HG02840 (cell line): ENCODE data around the gene SLC7A6.

Experiments used
- ATAC-seq: cut with Tn5 transposase; IDR thresholded peaks from one replicate; pipeline ENCODE4 v1.9.1; 2021; ENCODE audit warnings: mild to moderate bottlenecking, moderate library complexity, moderate number of reproducible peaks; ENCODE audit not compliant: unreplicated experiment, low FRiP score

The SLC7A6 gene

GRCh38 chr16:68338326-68339119, 74.2 kb downstream of the SLC7A6 start:
- no peak for ATAC-seq

- no peak for ATAC-seq
Observed at GRCh38 chr16:68339214-68339613, 74.9 kb downstream of the SLC7A6 start.

- ATAC-seq = no peak
Observed at GRCh38 chr16:68342620-68343019, 78.3 kb downstream of the SLC7A6 start.

DNA sequence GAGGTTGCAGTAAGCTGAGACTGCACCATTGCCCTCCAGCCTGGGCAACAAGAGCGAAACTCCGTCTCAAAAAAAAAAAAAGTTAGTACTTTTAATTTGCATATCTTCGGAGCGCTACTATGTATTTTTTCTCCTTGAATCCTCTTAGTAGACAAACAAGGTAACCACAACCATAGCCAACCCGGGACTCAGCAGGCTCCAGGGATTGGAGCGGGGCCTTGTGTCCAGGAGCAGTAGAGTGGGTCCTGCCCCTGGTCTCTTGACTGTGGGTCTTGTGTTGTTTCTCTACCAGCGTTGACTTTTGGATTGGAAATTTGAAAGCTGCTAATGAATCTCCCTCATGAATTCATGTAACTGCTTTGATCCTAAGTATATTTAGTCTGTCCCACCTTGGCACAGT, 78.8 kb downstream of the SLC7A6 start:
- ATAC-seq = no peak

DNA sequence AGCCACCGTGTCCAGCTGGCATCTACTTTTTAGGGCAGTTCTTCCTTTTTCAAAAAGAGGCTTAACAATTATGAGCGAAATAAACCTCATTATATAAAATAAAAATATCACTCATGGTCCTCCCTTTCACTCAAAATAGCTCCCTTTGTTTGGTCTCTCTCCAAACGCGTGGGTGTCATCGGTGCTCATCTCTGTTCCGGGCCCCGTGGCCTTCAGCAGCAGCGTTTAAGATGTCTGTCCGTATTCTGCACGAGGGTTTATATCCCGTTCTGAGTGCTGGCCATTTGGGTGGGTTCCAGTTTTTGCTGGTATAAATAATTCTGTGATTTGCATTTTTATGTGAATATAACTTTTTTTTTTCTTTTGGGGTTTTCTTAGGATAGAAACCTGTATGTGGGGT, 79.9 kb downstream of the SLC7A6 start:
- ATAC-seq = no peak

DNA sequence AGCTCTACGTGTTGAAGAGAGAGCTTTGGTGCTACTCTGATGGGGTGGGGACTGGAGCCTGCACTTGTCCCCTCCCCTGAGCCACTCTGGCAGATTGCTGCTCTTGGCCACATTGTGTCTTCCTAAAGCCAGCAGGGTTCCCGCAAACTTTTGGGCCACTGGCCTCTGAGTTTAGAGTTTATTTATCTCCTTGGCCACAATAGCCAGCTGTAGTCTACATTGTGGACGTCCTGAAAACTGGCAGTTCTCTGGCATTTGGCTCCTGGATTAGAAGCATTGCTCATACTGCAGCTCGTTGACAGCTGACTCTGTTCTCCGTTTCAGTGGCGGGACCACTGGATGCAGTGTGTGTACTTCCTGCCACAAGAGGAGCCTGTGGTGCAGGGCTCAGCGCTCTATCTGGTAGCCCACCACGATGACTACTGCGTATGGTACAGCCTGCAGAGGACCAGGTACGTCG, 81.1 kb downstream of the SLC7A6 start:
- ATAC-seq = no peak

GRCh38 chr16:68345958-68346635, 81.8 kb downstream of the SLC7A6 start:
- no peak for ATAC-seq

DNA sequence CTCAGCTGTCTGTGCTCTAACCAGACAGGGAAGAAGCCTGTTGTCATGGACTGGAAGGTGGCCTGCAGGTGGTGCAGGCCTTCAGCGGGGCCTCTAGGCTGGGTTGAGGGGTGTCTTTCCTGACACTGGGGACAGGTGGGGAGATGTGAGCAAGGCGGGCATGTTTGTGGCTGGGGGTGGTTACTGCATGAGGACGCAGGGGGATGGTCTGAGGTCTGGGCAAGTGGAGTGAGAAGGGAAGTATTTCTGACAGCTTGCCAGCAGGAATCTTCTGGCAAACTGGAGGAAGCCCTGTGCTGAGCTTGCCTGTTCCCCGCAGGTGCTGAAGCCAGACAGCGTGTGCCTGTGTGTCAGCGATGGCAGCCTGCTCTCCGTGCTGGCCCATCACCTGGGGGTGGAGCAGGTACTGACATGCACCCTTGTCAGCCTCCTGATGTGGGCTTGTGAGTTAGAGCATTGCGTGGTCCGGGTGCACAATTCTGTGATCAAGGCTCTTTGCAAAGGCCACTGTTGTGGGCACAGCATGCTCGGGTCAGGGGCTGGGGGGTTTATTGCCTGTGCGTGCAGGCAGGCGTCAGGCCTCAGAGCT, 82.7 kb downstream of the SLC7A6 start:
- no peak for ATAC-seq

DNA sequence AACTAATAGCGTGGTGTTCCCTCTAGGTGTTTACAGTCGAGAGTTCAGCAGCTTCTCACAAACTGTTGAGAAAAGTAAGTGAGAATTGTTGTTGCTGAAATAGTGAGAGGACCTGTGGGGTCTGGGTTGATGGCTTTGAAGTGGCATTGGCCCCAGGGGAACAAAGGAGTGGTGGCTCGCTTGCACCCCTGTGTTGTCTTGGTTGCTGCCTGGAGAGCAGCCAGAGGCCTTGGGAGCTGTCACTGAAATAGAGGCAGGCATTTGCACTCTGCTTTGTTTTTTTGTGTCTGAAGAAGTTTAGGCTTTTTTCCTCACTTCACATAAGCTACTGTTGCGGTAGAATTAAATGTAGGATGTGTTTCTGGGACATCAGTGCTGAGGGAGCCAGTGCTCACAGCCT, 83.3 kb downstream of the SLC7A6 start:
- no peak for ATAC-seq

DNA sequence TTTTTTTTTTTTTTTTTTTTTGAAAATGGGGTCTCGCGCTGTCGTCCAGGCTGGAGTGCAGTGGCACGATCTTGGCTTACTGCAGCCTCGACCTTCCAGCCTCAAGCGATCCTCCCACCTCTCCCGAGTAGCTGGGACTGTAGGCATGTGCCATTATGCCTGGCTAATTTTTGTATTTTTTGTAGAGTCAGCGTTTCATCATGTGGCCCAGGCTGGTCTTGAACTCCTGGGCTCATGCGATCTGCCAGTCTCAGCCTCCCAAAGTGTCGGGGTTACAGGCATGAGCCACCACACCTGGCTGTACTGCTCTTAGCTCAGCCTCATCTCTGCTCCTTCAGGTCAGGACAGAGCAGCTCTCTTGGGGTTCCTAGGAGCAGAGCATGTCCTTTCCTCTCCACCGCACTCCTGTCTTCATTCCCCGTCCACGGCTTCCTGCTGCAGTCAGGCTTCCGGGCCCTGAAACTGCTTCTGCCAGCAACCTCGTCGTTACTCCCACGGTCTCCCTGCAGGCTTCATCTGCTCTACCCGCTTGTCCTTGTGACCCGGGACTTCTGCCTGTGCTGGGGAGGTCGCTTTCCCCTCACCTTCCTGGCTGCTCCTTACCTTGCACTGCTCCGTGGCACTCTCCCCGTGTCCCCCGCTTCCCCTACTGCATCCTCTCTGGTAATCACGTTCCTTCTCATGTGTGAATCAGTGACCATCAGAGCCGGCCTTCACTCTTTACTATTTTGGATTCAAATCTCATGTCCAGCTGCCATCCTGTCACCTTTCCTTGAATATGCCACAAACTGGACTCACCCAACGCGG, 84.5 kb downstream of the SLC7A6 start:
- no peak for ATAC-seq

DNA sequence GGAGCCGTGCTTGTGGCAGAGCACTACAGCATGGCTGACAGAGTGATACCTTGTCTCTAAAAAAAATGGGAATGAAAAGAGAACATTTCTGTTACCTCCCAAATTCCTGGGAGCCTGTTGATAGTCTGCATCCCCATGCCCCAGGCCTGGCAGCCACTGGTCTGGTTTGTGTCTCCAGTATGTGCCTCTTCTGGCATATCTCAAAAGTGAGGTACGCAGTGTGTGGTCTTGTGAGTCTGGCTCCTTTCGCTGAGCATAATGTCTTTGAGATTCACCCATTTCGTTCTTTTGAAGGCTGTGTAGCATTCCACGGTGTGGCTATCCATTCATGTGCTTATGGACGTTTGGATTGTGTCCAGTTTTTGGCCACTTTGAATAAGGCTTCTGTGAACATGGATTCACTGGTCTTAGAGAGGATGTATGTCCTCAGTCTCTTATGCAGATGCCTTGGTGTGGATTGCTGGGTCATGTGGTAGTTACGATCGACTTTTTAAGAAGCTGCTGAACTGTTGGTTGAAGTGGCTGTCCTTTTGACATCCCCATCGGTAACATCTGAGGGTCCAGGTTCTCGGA, 85.6 kb downstream of the SLC7A6 start:
- ATAC-seq = no peak

GRCh38 chr16:68350813-68351350, 86.6 kb downstream of the SLC7A6 start:
- no peak for ATAC-seq
